PFSK-1 (cell line): ENCODE results near the gene GTPBP1.

Experiments
- POLR2AphosphoS5 ChIP-seq: IDR thresholded peaks from 2 replicates; pipeline ENCODE4 v1.6.1; 2012; ENCODE audit warnings: low read depth, mild to moderate bottlenecking, control low read depth, low read length, moderate library complexity
- TF ChIP-seq, protein P1 (sequence below), 2 experiments: IDR thresholded peaks; 2 replicates each; pipeline versions ENCODE4 v1.6.1 to v1.8.0; 2011 to 2012; ENCODE audit warnings: low read depth in 2 of 2, low read length in 2 of 2, control low read depth in 1 of 2, inconsistent platforms in 1 of 2, mild to moderate bottlenecking in 1 of 2, moderate library complexity in 1 of 2; ENCODE audit not compliant: insufficient read depth in 1 of 2

- TF ChIP-seq, protein P1, sequence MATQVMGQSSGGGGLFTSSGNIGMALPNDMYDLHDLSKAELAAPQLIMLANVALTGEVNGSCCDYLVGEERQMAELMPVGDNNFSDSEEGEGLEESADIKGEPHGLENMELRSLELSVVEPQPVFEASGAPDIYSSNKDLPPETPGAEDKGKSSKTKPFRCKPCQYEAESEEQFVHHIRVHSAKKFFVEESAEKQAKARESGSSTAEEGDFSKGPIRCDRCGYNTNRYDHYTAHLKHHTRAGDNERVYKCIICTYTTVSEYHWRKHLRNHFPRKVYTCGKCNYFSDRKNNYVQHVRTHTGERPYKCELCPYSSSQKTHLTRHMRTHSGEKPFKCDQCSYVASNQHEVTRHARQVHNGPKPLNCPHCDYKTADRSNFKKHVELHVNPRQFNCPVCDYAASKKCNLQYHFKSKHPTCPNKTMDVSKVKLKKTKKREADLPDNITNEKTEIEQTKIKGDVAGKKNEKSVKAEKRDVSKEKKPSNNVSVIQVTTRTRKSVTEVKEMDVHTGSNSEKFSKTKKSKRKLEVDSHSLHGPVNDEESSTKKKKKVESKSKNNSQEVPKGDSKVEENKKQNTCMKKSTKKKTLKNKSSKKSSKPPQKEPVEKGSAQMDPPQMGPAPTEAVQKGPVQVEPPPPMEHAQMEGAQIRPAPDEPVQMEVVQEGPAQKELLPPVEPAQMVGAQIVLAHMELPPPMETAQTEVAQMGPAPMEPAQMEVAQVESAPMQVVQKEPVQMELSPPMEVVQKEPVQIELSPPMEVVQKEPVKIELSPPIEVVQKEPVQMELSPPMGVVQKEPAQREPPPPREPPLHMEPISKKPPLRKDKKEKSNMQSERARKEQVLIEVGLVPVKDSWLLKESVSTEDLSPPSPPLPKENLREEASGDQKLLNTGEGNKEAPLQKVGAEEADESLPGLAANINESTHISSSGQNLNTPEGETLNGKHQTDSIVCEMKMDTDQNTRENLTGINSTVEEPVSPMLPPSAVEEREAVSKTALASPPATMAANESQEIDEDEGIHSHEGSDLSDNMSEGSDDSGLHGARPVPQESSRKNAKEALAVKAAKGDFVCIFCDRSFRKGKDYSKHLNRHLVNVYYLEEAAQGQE (IDR thresholded peaks at IDR 0.05; ENCODE audit: insufficient read depth in 1 of 2, low read depth in 2 of 2, low read length in 2 of 2), result no peak
- TF ChIP-seq POLR2AphosphoS5, result no peak
These were observed 44.4 kb downstream of the GTPBP1 start for GRCh38 chr22:38750104-38750503.
